Colonic mucosa (tissue), 4 donors: ENCODE data around the gene B3GNT8. TPM values are rescaled to one million over a fixed set of nuclear protein-coding genes. Genes with fewer than 3 reads are reported as not detected.
A peak's percentile ranks its signal among the peaks of the same experiment; 100 is the strongest.

Experiments used
- DNase-seq: peaks from one replicate; pipeline ENCODE4 v3.0.0-alpha.2; 2020
- H3K27ac ChIP-seq: fragments of 200-600 bp; one replicate; pipeline ENCODE4 v1.8.0; 2021
- H3K27me3 ChIP-seq: fragments of 200-600 bp; one replicate; pipeline ENCODE4 v1.8.0; 2021
- H3K36me3 ChIP-seq: fragments of 200-600 bp; one replicate; pipeline ENCODE4 v1.8.0; 2021
- H3K4me1 ChIP-seq: fragments of 200-600 bp; one replicate; pipeline ENCODE4 v1.8.0; 2021; ENCODE audit warnings: mild to moderate bottlenecking
- H3K4me3 ChIP-seq: fragments of 200-600 bp; one replicate; pipeline ENCODE4 v1.8.0; 2021
- H3K9ac ChIP-seq, 2 donors: one replicate each; pipeline ENCODE4 v1.7.0; 2013; ENCODE audit warnings: control low read depth in 2 of 2, low read depth in 2 of 2, low read length in 2 of 2
- H3K9me3 ChIP-seq: fragments of 200-600 bp; one replicate; pipeline ENCODE4 v1.8.0; 2021
- CTCF ChIP-seq: fragments of 200-600 bp; IDR thresholded peaks from one replicate; pipeline ENCODE4 v1.8.0; 2022; ENCODE audit warnings: antibody characterized with exemption, mild to moderate bottlenecking
- intact Hi-C: fragments of 100-400 bp; cut with DNase I; formaldehyde crosslinking; loops from one replicate; pipeline ENCODE4 v1.14.1; 2022
- total RNA-seq, 2 donors: library from RNA; stranded (reverse); fragmentation: NEBNext Ultra II Directional in 1 of 2; extraction: Animal tissue kit (Norgen Biotek cat#: 25700) in 1 of 2; gene quantifications; one replicate each; pipeline ENCODE4 v1.2.1, GENCODE V29; 2021
- donor health status: healthy.
- donor health status: DM: no; HTN: no; CAD: no.
- donor health status: DM: no; HTN: no; CAD: no.

Gene B3GNT8
- total RNA-seq, 2 donors from 2014 or later: 26.5 to 34.1 TPM

GRCh38 chr19:41456342-41456918, 29.3 kb upstream of the B3GNT8 start:
- intact Hi-C loops: no loop called here
- Histone ChIP-seq H3K9ac (no peak overlapping the region), H3K36me3 (no peaks in the 10 kb centered on the region), H3K9me3 (no peaks in the 10 kb centered on the region), H3K27me3 (no peaks in the 10 kb centered on the region), H3K4me3 (no peak overlapping the region), H3K27ac (no peak overlapping the region), H3K4me1 (no peaks in the 10 kb centered on the region)
- TF ChIP-seq CTCF: no peak
- DNase-seq: no peak

- intact Hi-C loops: no loop called here
- Histone ChIP-seq H3K36me3 (no peaks in the 10 kb centered on the region), H3K4me1 (no peaks in the 10 kb centered on the region), H3K9me3 (no peaks in the 10 kb centered on the region), H3K27ac (no peak overlapping the region), H3K4me3 (no peak overlapping the region), H3K27me3 (no peaks in the 10 kb centered on the region), H3K9ac (no peak overlapping the region)
- no peak for DNase-seq
- no peak for TF ChIP-seq CTCF
These were observed 28.8 kb upstream of the B3GNT8 start for GRCh38 chr19:41455936-41456335.

- Histone ChIP-seq H3K27me3 (no peaks in the 10 kb centered on the region), H3K9me3 (no peaks in the 10 kb centered on the region), H3K4me3 (no peak overlapping the region), H3K27ac (no peak overlapping the region), H3K4me1 (no peaks in the 10 kb centered on the region), H3K36me3 (no peaks in the 10 kb centered on the region), H3K9ac (no peak overlapping the region)
- no peak for TF ChIP-seq CTCF
- intact Hi-C loops: no loop called here
- DNase-seq: no peak
These were observed 25.6 kb upstream of the B3GNT8 start for GRCh38 chr19:41452584-41453275.

DNA sequence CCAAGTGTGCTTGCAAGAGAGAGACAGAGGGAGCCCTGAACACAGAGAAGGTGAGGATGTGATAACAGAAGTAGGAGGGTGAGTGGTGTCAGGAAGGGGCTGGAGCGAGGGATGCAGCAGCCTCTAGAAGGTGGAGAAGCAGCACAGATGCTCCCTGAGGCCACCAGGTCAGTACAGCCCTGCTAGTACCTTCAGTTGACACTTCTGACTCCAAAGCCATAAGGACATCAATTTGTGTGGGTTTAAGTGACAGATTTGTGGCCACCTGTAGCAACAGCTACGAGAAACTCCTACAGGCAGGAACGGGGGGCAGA, 22.6 kb upstream of the B3GNT8 start:
- no peak for TF ChIP-seq CTCF
- H3K27me3 ChIP-seq: no peaks in the 10 kb centered on the region
- intact Hi-C loops: loop anchor here (2.0 to 10.0 kb wide), 2 partner anchors 105 to 117 kb away; no protein-coding TSS in a partner anchor

DNA sequence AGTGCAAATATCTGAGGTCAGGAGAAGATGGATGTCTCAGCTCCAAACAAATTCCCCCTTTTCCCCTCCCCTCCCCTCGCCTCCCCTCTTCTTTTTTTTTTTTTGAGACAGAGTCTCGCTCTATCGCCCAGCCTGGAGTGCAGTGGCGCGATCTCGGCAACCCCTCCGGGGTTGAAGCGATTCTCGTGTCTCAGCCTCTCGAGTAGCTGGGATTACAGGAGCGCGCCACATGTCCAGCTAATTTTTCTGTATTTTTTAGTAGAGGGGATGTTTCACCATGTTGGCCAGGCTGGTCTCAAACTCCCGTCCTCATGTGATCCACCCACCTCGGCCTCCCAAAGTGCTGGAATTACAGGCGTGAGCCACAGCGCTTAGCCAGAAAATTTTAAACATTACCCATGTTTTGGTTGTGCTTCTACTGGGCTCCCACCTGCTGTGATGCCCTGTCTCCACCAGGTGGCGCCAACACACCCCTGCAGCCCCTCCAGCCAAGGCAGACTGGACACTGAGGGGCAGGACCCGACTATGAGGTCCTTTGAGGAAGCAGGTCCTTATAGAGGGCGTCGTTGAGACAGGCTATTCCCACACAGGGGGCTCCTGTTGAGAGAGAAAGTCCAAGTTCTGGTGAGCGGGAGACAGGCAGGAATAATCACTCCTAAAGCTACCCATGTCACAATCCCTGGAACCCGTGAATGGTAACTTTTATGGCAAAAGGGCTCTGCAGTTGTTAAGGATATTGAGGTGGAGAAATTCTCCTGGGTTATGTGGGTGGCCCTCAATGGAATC, 22.1 kb upstream of the B3GNT8 start:
- TF ChIP-seq CTCF: peak; percentile 96
- Histone ChIP-seq H3K4me3 (no peak overlapping the region), H3K36me3 (no peaks in the 10 kb centered on the region), H3K27ac (no peak overlapping the region), H3K4me1 (no peaks in the 10 kb centered on the region), H3K9me3 (no peaks in the 10 kb centered on the region), H3K9ac (no peak overlapping the region), H3K27me3 (no peaks in the 10 kb centered on the region)
- DNase-seq: peak; percentile 69
- intact Hi-C loops: loop anchor here (2.0 to 10.0 kb wide), 2 partner anchors 104 to 118 kb away; no protein-coding TSS in a partner anchor

More for the DNA sequence above, 22.6 kb upstream of the B3GNT8 start:
- no peaks in the 10 kb centered on the region for H3K36me3 ChIP-seq
- H3K27ac ChIP-seq: no peak overlapping the region
- no peak overlapping the region for H3K4me3 ChIP-seq
- H3K9me3 ChIP-seq: no peaks in the 10 kb centered on the region
- H3K9ac ChIP-seq: no peak overlapping the region
- no peak for DNase-seq
- no peaks in the 10 kb centered on the region for H3K4me1 ChIP-seq
